GM12878 (cell line): ENCODE results near the gene POLR2I. TPM values are rescaled to one million over a fixed set of nuclear protein-coding genes. Genes with fewer than 3 reads are reported as not detected.

Experiments
- ATAC-seq: fragments of 200-7000 bp; cut with Tn5 transposase; 3 replicates; pipeline ENCODE4 v1.9.1; 2020; ENCODE audit warnings: mild to moderate bottlenecking, moderate library complexity
- BruUV-seq: library from RNA; stranded (reverse); fragments of 400-500 nt; replicated peaks from 2 replicates; lab custom pipeline; 2021; lab: Mats Ljungman, UMichigan
- CTCF ChIA-PET: fragments of 300-600 bp; sonication (Branson Sonifier 250); formaldehyde crosslinking; extraction: SDS; loops from one replicate; lab custom pipeline; 2021; ENCODE audit warnings: inconsistent platforms; lab: Yijun Ruan, JAX
- POLR2A ChIA-PET: fragments of 350-600 bp; formaldehyde crosslinking; extraction: SDS; loops from one replicate; lab custom pipeline; 2021; ENCODE audit warnings: inconsistent platforms; lab: Charles Lee
- RAD21 ChIA-PET: fragments of 300-600 bp; sonication (Branson Sonifier 250); formaldehyde crosslinking; loops from one replicate; lab custom pipeline; 2023; ENCODE audit warnings: antibody characterized with exemption; ENCODE audit not compliant: unreplicated experiment; lab: Charles Lee
- SMC1A ChIA-PET: fragments of 300-600 bp; sonication (Branson Sonifier 250); formaldehyde crosslinking; loops from one replicate; lab custom pipeline; 2023; ENCODE audit not compliant: unreplicated experiment, uncharacterized antibody; lab: Charles Lee
- DNase-seq: peaks from one replicate; pipeline ENCODE4 v3.0.0-alpha.2; 2011; ENCODE audit warnings: low read depth, low spot score
- FAIRE-seq: peaks from 3 replicates; lab custom pipeline; 2011; peaks lifted over from hg19 to GRCh38; lab: Jason Lieb, UNC
- H2AFZ ChIP-seq: 2 replicates; pipeline ENCODE4 v1.6.0; 2011; ENCODE audit warnings: low read depth, low read length, control low read depth; ENCODE audit not compliant: control insufficient read depth
- H3K27ac ChIP-seq: 2 replicates; pipeline ENCODE4 v1.5.1; 2011; ENCODE audit warnings: control low read depth; ENCODE audit not compliant: control insufficient read depth, insufficient read depth
- H3K27me3 ChIP-seq, 2 experiments: replicated peaks in 1 of 2; 2 replicates each; pipeline versions ENCODE4 v1.6.0 to v1.6.1; 2011; ENCODE audit warnings: low read length in 1 of 2; ENCODE audit not compliant: control insufficient read depth in 2 of 2, insufficient read depth in 2 of 2
- H3K36me3 ChIP-seq, 2 experiments: 2 replicates each; pipeline ENCODE4 v1.5.1; 2011; ENCODE audit warnings: low read length in 1 of 2; ENCODE audit not compliant: control insufficient read depth in 2 of 2, insufficient read depth in 2 of 2
- H3K4me1 ChIP-seq: 2 replicates; pipeline ENCODE4 v1.6.1; 2011; ENCODE audit warnings: mild to moderate bottlenecking, low read length, moderate library complexity, mixed read lengths; ENCODE audit not compliant: control insufficient read depth, insufficient read depth
- H3K4me2 ChIP-seq: 2 replicates; pipeline ENCODE4 v1.6.0; 2011; ENCODE audit warnings: control low read depth; ENCODE audit not compliant: control insufficient read depth, insufficient read depth
- H3K4me3 ChIP-seq: fragments of 200-600 bp; sonication (generic); 2 replicates; pipeline ENCODE4 v1.5.1; 2016
- H3K79me2 ChIP-seq: 2 replicates; pipeline ENCODE4 v1.6.0; 2011; ENCODE audit warnings: low read length; ENCODE audit not compliant: control insufficient read depth, insufficient read depth
- H3K9ac ChIP-seq: 2 replicates; pipeline ENCODE4 v1.8.0; 2011; ENCODE audit warnings: low read length, control low read depth, mixed read lengths; ENCODE audit not compliant: control insufficient read depth, insufficient read depth
- H3K9me3 ChIP-seq: replicated peaks from 3 replicates; pipeline ENCODE4 v1.5.1; 2011; ENCODE audit warnings: mild to moderate bottlenecking, low read length; ENCODE audit not compliant: control insufficient read depth, insufficient read depth
- H4K20me1 ChIP-seq: 2 replicates; pipeline ENCODE4 v1.6.0; 2011; ENCODE audit not compliant: control insufficient read depth, insufficient read depth
- EED ChIP-seq: sonication (generic); IDR thresholded peaks from 2 replicates; pipeline ENCODE4 v1.6.1; 2016; ENCODE audit warnings: antibody characterized with exemption, low read depth
- ESRRA ChIP-seq: IDR thresholded peaks from 2 replicates; pipeline ENCODE4 v1.6.1; 2012; ENCODE audit warnings: mild to moderate bottlenecking, low read length, improper control_type of control experiment
- MTA2 ChIP-seq: fragments of 450-650 bp; IDR thresholded peaks from 2 replicates; pipeline ENCODE4 v1.6.1; 2016; ENCODE audit warnings: low read depth, mild to moderate bottlenecking, moderate library complexity
- MYB ChIP-seq: fragments of 150-350 bp; IDR thresholded peaks from 2 replicates; pipeline ENCODE4 v1.6.1; 2014; ENCODE audit warnings: mild to moderate bottlenecking, low read depth, low read length, borderline replicate concordance
- NFIC ChIP-seq: IDR thresholded peaks from 2 replicates; pipeline ENCODE4 v1.6.1; 2012; ENCODE audit warnings: low read depth, mild to moderate bottlenecking, inconsistent platforms, low read length, moderate library complexity
- STAT3 ChIP-seq: IDR thresholded peaks from 2 replicates; pipeline ENCODE4 v1.6.1; 2011; ENCODE audit warnings: low read depth, low read length, improper control_type of control experiment
- WGBS: methylation state at CpG from one replicate; pipeline ENCODE4 v1.1.6; 2016; ENCODE audit warnings: low lambda C conversion rate; ENCODE audit not compliant: insufficient replicate concordance, insufficient coverage; ENCODE audit errors: missing lambda C conversion rate; 5-methylcytosine and 5-hydroxymethylcytosine counted together
- in situ Hi-C: fragments of 300-500 bp; cut with MboI; formaldehyde crosslinking; loops from 9 replicates; pipeline ENCODE4 v1.14.3; 2018; ENCODE audit warnings: mixed read lengths
- intact Hi-C: fragments of 100-400 bp; cut with micrococcal nuclease; formaldehyde crosslinking; loops from one replicate; pipeline ENCODE4 v1.14.2; 2022; ENCODE audit not compliant: unreplicated experiment
- polyA plus RNA-seq, 11 experiments: library from polyadenylated mRNA; depleted of rRNA in 4 of 11; unstranded in 6 of 11; stranded (reverse) in 5 of 11; fragments of >200 nt; fragmentation: Nextera tagmentation in 4 of 11; fragmentation: Illumina TruSeq in 1 of 11; extraction: Ambion mirVana in 4 of 11; extraction: Trizol in 1 of 11; gene quantifications; 1 replicate in 1 of 11; 2 replicates in 10 of 11; pipeline versions ENCODE4 v1.2.1 to v1.2.3, GENCODE V29; 2011 to 2016; ENCODE audit warnings: inconsistent platforms in 2 of 11, missing spikeins in 2 of 11, low read depth in 1 of 11
- total RNA-seq, 4 experiments: library from RNA; depleted of rRNA in 3 of 4; stranded (reverse); fragments of >200 nt in 3 of 4; fragmentation: Illumina TruSeq in 1 of 4; extraction: Trizol in 1 of 4; gene quantifications; 2 replicates each; pipeline versions ENCODE4 v1.2.1 to v1.2.3, GENCODE V29; 2013 to 2021
- TF ChIP-seq, protein P1 (sequence below): IDR thresholded peaks from 2 replicates; pipeline ENCODE4 v1.6.1; 2012; ENCODE audit warnings: mild to moderate bottlenecking, low read depth, low read length
- TF ChIP-seq, protein P2 (sequence below): IDR thresholded peaks from 2 replicates; pipeline ENCODE4 v1.6.1; 2011; ENCODE audit warnings: mild to moderate bottlenecking, low read depth, low read length, moderate library complexity; ENCODE audit not compliant: insufficient replicate concordance
- TF ChIP-seq, protein P3 (sequence below): fragments of 450-650 bp; IDR thresholded peaks from 2 replicates; pipeline ENCODE4 v1.6.1; 2016; ENCODE audit warnings: mild to moderate bottlenecking
- TF ChIP-seq, protein P4 (sequence below): fragments of 450-650 bp; IDR thresholded peaks from 2 replicates; pipeline ENCODE4 v1.6.1; 2017; ENCODE audit warnings: mild to moderate bottlenecking

The POLR2I gene
- total and polyA plus RNA-seq, 10 of the 15 experiments (the other 5 are each of a cell fraction or from before 2014, with no cell fraction given) = 30.9 to 272 (median 202) TPM

DNA sequence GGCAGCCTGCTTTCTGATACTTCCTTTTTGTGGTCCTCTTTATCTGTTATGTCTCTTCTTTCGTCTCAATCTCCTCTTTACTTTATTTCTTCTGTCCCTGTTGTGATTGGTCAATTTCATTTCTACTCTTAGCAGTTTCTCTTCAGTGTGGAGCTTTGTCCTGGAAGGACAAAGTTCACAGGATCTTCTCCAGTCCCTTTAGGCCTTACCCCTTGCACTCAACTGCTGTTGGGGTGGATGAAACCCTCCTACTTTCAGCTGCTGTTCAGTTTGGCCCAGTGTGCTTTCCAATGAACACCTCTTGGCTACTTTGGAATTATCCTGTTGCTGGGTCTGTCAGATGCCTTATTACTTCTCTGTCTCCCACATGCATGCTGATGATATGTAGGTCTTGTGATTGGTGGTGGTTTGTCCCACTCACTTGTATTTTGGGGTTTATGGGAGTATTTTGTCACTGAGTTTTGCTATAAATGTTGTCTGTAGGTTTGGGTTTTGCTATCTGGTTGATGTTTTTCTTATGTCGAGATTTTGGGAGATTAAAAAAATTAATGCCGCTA is 35.2 kb downstream of the POLR2I start (continued):
- TF ChIP-seq, protein P1, sequence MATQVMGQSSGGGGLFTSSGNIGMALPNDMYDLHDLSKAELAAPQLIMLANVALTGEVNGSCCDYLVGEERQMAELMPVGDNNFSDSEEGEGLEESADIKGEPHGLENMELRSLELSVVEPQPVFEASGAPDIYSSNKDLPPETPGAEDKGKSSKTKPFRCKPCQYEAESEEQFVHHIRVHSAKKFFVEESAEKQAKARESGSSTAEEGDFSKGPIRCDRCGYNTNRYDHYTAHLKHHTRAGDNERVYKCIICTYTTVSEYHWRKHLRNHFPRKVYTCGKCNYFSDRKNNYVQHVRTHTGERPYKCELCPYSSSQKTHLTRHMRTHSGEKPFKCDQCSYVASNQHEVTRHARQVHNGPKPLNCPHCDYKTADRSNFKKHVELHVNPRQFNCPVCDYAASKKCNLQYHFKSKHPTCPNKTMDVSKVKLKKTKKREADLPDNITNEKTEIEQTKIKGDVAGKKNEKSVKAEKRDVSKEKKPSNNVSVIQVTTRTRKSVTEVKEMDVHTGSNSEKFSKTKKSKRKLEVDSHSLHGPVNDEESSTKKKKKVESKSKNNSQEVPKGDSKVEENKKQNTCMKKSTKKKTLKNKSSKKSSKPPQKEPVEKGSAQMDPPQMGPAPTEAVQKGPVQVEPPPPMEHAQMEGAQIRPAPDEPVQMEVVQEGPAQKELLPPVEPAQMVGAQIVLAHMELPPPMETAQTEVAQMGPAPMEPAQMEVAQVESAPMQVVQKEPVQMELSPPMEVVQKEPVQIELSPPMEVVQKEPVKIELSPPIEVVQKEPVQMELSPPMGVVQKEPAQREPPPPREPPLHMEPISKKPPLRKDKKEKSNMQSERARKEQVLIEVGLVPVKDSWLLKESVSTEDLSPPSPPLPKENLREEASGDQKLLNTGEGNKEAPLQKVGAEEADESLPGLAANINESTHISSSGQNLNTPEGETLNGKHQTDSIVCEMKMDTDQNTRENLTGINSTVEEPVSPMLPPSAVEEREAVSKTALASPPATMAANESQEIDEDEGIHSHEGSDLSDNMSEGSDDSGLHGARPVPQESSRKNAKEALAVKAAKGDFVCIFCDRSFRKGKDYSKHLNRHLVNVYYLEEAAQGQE = no peak
- TF ChIP-seq ESRRA = no peak

DNA sequence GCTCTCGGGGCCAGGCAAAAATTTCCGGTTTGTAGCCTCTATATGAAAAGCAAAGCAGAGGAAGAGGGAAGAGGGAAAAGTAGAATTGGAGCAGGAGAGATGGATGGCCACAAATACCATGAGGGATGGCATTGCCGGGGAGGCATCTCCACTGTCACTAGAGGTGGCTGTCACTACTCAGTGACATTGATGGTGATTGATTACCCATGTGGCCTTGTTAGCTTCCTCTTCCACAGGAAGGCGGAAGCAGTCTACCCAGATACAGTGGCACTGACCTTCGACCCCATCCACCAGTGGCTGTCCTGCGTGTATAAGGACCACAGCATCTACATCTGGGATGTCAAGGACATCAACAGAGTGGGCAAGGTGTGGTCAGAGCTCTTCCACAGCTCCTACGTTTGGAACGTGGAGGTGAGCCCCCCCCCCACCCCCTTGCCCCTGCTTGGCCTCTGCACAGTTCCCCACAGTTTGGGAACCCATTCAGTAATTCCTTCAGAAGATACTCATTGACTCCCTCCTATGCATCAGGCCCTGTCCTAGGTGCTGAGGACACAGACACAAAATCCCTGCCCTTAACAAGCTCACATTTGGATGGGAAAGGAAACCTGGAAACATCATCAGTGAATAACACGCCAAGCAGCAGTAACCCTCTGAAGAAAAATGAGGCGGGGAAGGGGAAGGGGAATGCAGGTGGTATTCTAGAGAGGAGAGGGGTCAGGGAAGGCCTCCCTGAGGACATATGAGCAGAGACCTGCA is 41.4 kb downstream of the POLR2I start:
- Histone ChIP-seq H4K20me1 (no peaks in the 10 kb centered on the region), H3K4me2 (no peak overlapping the region), H3K27me3 (no peaks in the 10 kb centered on the region), H3K9me3 (no peaks in the 10 kb centered on the region), H2AFZ (no peak overlapping the region), H3K36me3 (peaks cover 6 to 11% of the 10 kb centered on the region in 2 experiments; a peak in 3 of 4 replicates), H3K9ac (no peak overlapping the region), H3K27ac (no peak overlapping the region), H3K4me1 (no peaks in the 10 kb centered on the region), H3K4me3 (no peak overlapping the region), H3K79me2 (no peaks in the 10 kb centered on the region)
- FAIRE-seq = no peak
- no peak for ATAC-seq
- CTCF ChIA-PET = no interaction called here
- SMC1A ChIA-PET = interaction anchor here (0.8 kb wide), 1 partner anchor 61 kb away, joined by 3 read pairs; no protein-coding TSS in a partner anchor
- 87% methylated on average over 10 of the region's 10 CpGs for WGBS
- RAD21 ChIA-PET = no interaction called here
- TF ChIP-seq MYB (no peak), NFIC (no peak), STAT3 (no peak), EED (no peak), MTA2 (no peak)
- TF ChIP-seq, protein P2, sequence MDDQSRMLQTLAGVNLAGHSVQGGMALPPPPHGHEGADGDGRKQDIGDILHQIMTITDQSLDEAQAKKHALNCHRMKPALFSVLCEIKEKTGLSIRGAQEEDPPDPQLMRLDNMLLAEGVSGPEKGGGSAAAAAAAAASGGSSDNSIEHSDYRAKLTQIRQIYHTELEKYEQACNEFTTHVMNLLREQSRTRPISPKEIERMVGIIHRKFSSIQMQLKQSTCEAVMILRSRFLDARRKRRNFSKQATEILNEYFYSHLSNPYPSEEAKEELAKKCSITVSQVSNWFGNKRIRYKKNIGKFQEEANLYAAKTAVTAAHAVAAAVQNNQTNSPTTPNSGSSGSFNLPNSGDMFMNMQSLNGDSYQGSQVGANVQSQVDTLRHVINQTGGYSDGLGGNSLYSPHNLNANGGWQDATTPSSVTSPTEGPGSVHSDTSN = peak; percentile 44
- TF ChIP-seq, protein P3, sequence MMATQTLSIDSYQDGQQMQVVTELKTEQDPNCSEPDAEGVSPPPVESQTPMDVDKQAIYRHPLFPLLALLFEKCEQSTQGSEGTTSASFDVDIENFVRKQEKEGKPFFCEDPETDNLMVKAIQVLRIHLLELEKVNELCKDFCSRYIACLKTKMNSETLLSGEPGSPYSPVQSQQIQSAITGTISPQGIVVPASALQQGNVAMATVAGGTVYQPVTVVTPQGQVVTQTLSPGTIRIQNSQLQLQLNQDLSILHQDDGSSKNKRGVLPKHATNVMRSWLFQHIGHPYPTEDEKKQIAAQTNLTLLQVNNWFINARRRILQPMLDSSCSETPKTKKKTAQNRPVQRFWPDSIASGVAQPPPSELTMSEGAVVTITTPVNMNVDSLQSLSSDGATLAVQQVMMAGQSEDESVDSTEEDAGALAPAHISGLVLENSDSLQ = peak; percentile 21; the same call in 1 of the 2 replicates
- TF ChIP-seq, protein P4, sequence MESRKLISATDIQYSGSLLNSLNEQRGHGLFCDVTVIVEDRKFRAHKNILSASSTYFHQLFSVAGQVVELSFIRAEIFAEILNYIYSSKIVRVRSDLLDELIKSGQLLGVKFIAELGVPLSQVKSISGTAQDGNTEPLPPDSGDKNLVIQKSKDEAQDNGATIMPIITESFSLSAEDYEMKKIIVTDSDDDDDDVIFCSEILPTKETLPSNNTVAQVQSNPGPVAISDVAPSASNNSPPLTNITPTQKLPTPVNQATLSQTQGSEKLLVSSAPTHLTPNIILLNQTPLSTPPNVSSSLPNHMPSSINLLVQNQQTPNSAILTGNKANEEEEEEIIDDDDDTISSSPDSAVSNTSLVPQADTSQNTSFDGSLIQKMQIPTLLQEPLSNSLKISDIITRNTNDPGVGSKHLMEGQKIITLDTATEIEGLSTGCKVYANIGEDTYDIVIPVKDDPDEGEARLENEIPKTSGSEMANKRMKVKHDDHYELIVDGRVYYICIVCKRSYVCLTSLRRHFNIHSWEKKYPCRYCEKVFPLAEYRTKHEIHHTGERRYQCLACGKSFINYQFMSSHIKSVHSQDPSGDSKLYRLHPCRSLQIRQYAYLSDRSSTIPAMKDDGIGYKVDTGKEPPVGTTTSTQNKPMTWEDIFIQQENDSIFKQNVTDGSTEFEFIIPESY = no peak
- in situ Hi-C loops = no loop called here
- intact Hi-C loops = no loop called here
- POLR2A ChIA-PET = interaction anchor here (0.7 kb wide), 1 partner anchor 13 kb away, joined by 3 read pairs; no protein-coding TSS in a partner anchor
- no peak for DNase-seq
- no TSS peak for BruUV-seq
